Uterus (tissue), 4 donors: ENCODE results near the gene VWA8. TPM values are rescaled to one million over a fixed set of nuclear protein-coding genes. Genes with fewer than 3 reads are reported as not detected.

Experiments used
- DNase-seq, 2 donors: peaks; one replicate each; pipeline ENCODE4 v3.0.0-alpha.2; 2019 to 2020
- H3K27ac ChIP-seq, 2 donors: fragments of 200-600 bp; sonication (generic); 1 replicate in 1 of 2; 2 replicates in 1 of 2; pipeline ENCODE4 v1.5.1; 2016 to 2018
- H3K27me3 ChIP-seq, 2 donors: fragments of 200-600 bp; sonication (generic); one replicate each; pipeline ENCODE4 v1.5.1; 2018 to 2019; ENCODE audit warnings: control low read depth in 1 of 2
- H3K36me3 ChIP-seq, 2 donors: fragments of 200-600 bp; sonication (generic); one replicate each; pipeline ENCODE4 v1.5.1; 2019; ENCODE audit warnings: control low read depth in 1 of 2
- H3K4me1 ChIP-seq, 2 donors: fragments of 200-600 bp; sonication (generic); one replicate each; pipeline ENCODE4 v1.5.1; 2018 to 2019; ENCODE audit warnings: control low read depth in 1 of 2
- H3K4me3 ChIP-seq, 2 donors: fragments of 200-600 bp; sonication (generic); 1 replicate in 1 of 2; 2 replicates in 1 of 2; pipeline ENCODE4 v1.5.1; 2018 to 2019; ENCODE audit warnings: mild to moderate bottlenecking in 1 of 2
- H3K9me3 ChIP-seq, 2 donors: fragments of 200-600 bp; sonication (generic); one replicate each; pipeline ENCODE4 v1.5.1; 2019; ENCODE audit warnings: control low read depth in 1 of 2
- CTCF ChIP-seq, 4 experiments: fragments of 200-600 bp in 2 of 4; fragments of 450-650 bp in 2 of 4; sonication (generic) in 2 of 4; IDR thresholded peaks; one replicate each; pipeline ENCODE4 v1.5.1; 2016 to 2019; ENCODE audit warnings: antibody characterized with exemption in 4 of 4, mild to moderate bottlenecking in 2 of 4, moderate library complexity in 1 of 4
- POLR2A ChIP-seq, 2 donors: fragments of 450-650 bp; IDR thresholded peaks; one replicate each; pipeline ENCODE4 v1.6.1; 2016; ENCODE audit warnings: antibody characterized with exemption in 2 of 2, mild to moderate bottlenecking in 1 of 2, moderate library complexity in 1 of 2
- intact Hi-C: fragments of 100-400 bp; cut with DNase I; formaldehyde crosslinking; loops from one replicate; pipeline ENCODE4 v1.15.1; 2023; ENCODE audit warnings: low total_unique reads
- total RNA-seq, 4 donors: library from RNA; depleted of rRNA in 3 of 4; stranded (reverse); fragments of >200 nt in 3 of 4; gene quantifications; one replicate each; pipeline versions ENCODE4 v1.1.0 to v1.2.4, GENCODE V29; 2014 to 2023
- donor health status: DM: yes; HTN: yes; CAD: no.

VWA8 gene
- total RNA-seq, 4 donors from 2014 or later, result 25.6 to 59.7 (median 37.5) TPM

DNA sequence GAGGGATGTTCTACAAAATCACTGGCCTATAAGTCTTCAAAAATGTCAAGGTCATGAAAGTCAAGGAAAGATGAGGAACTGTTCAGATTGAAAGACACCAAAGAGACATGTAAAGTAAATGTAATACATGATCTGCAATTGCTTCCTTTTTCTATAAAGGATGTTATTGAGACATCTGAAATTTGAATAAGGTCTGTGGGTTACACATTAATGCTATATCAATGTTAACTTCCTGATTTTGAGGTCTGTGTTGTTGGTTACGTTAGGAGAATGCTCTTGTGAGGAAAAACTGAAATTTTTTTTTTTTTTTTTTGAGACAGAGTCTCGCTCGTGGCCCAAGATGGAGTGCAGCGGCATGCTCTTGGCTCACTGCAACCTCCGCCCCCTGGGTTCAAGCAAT is 306.1 kb downstream of the VWA8 start:
- Histone ChIP-seq H3K4me3 (no peak overlapping the region), H3K27me3 (no peaks in the 10 kb centered on the region), H3K9me3 (no peaks in the 10 kb centered on the region), H3K4me1 (no peaks in the 10 kb centered on the region), H3K27ac (no peak overlapping the region), H3K36me3 (no peaks in the 10 kb centered on the region)
- no peak for DNase-seq
- no peak for TF ChIP-seq CTCF (IDR thresholded peaks at IDR 0.05)
- intact Hi-C loops, result loop anchor here (10.0 kb wide), 1 partner anchor 300 kb away; no protein-coding TSS in a partner anchor

DNA sequence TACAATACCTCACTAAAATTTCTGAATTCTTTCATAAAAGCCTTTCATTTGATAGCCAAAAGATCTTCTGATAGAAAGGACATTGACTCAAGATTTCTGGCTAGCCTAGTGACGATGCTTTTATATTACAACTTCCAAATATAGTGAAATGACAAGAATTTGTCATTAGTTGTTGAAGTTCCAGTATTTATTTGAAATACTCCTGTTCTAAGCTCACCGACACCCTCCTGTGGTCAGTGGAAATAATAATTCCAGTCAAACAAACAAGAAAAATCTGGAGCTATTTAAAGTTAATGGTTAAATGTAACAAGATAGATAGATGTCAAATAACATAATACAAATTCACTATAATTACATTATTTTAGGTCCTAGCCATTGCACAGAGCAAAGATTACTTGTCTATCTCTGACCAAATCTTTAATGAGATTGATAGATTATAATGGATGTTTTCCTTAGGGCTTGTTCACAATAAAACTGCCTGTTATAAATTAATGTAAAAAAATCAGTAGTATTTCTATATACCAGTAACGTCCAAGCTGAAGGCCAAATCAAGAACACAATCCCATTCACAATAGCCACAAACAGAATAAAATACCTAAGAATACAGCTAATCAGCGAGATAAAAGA is 308.1 kb downstream of the VWA8 start:
- intact Hi-C loops, result loop anchor here (10.0 kb wide), 1 partner anchor 298 kb away; no protein-coding TSS in a partner anchor
- Histone ChIP-seq H3K36me3 (no peaks in the 10 kb centered on the region), H3K27me3 (no peaks in the 10 kb centered on the region), H3K4me3 (no peak overlapping the region), H3K4me1 (no peaks in the 10 kb centered on the region), H3K27ac (peak overlapping the region in 1 of 2 donors; percentile 29), H3K9me3 (no peaks in the 10 kb centered on the region)
- DNase-seq, result peak in 1 of 2 donors; percentile 43
- TF ChIP-seq CTCF (IDR thresholded peaks at IDR 0.05) (peak; percentile 70 to 81 (median 74)), POLR2A (IDR thresholded peaks at IDR 0.05) (no peak)

- no peaks in the 10 kb centered on the region for H3K27me3 ChIP-seq
- no peaks in the 10 kb centered on the region for H3K36me3 ChIP-seq
- DNase-seq, result no peak
- no peaks in the 10 kb centered on the region for H3K9me3 ChIP-seq
- intact Hi-C loops, result loop anchor here (10.0 kb wide), 1 partner anchor 297 kb away; no protein-coding TSS in a partner anchor
- H3K27ac ChIP-seq, result peak overlapping the region in 1 of 2 donors; percentile 29
- H3K4me1 ChIP-seq, result no peaks in the 10 kb centered on the region
- no peak overlapping the region for H3K4me3 ChIP-seq
- TF ChIP-seq CTCF (IDR thresholded peaks at IDR 0.05) (no peak), POLR2A (IDR thresholded peaks at IDR 0.05) (no peak)
These were observed 309.4 kb downstream of the VWA8 start for GRCh38 chr13:41651413-41652058.

DNA sequence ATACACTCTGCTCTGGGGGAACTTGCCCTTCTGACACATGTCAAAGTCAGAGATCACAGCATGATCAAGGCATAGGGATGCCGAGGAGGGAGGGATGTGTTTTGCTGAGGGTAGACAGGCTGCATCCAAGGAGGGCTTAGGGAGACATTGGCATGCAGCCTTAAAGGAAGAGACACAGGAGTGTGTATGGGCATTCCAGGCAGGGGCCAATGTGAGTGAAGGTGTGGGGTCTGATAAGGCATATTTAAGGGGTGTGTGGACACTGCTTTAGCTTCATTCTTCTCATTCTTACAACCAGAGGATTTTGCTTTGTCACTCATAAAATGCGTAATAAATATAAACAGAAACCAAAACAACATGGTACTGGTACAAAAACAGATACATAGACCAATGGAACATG is 310.2 kb downstream of the VWA8 start:
- no peak for TF ChIP-seq POLR2A (IDR thresholded peaks at IDR 0.05)
- no peak for TF ChIP-seq CTCF (IDR thresholded peaks at IDR 0.05)
- Histone ChIP-seq H3K27me3 (no peaks in the 10 kb centered on the region), H3K36me3 (no peaks in the 10 kb centered on the region), H3K27ac (peak overlapping the region in 1 of 2 donors; percentile 1), H3K4me1 (no peaks in the 10 kb centered on the region), H3K9me3 (no peaks in the 10 kb centered on the region), H3K4me3 (no peak overlapping the region)
- DNase-seq, result no peak
- intact Hi-C loops, result loop anchor here (10.0 kb wide), 1 partner anchor 296 kb away; no protein-coding TSS in a partner anchor

DNA sequence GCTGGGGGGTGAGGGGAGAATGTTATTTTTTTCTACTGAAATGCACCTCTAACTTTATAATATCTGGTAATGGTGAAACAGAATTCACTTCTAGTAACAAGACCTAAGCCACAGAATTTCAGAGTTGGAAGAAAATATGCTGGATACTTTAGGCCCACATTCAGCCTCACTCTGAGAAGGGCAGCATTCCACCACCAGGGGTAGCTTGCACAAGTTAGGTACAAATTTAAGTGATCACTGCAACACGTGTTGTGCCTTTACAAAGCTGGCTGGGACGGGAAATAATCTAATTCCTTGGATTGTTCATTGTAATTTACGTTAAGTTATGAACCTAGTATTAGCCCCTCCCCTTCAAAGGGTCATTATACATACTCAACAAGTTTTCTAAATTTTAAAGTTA is 311.2 kb downstream of the VWA8 start:
- no peak overlapping the region for H3K4me3 ChIP-seq
- no peaks in the 10 kb centered on the region for H3K27me3 ChIP-seq
- DNase-seq, result no peak
- H3K9me3 ChIP-seq, result no peaks in the 10 kb centered on the region
- intact Hi-C loops, result loop anchor here (10.0 kb wide), 1 partner anchor 295 kb away; no protein-coding TSS in a partner anchor
- H3K27ac ChIP-seq, result peak overlapping the region in 1 of 2 donors; percentile 67
- H3K4me1 ChIP-seq, result no peaks in the 10 kb centered on the region
- TF ChIP-seq POLR2A (IDR thresholded peaks at IDR 0.05), result no peak
- TF ChIP-seq CTCF (IDR thresholded peaks at IDR 0.05), result peak in 1 of 4 experiments; percentile 18
- H3K36me3 ChIP-seq, result no peaks in the 10 kb centered on the region
